ENCODE measurements around the gene RGS8.

RGS8 gene

GRCh38 chr1:182713939-182714338 lies 29.6 kb upstream of the RGS8 start:
- no peak for TF ChIP-seq CTCF (IDR thresholded peaks at IDR 0.05; ENCODE audit: low read depth, low read length)
- DNase-seq (ENCODE audit: extremely low read depth, low read depth) = no peak

- TF ChIP-seq CTCF (IDR thresholded peaks at IDR 0.05; ENCODE audit: low read depth, low read length) = no peak
- no peak for DNase-seq (ENCODE audit: extremely low read depth, low read depth)
These were observed 29.1 kb upstream of the RGS8 start for GRCh38 chr1:182713492-182713891.

- no peak for DNase-seq (ENCODE audit: extremely low read depth, low read depth)
- TF ChIP-seq CTCF (IDR thresholded peaks at IDR 0.05; ENCODE audit: low read depth, low read length) = no peak
These were observed 25.5 kb upstream of the RGS8 start for GRCh38 chr1:182709855-182710254.

- no peak for DNase-seq (ENCODE audit: extremely low read depth, low read depth)
- no peak for TF ChIP-seq CTCF (IDR thresholded peaks at IDR 0.05; ENCODE audit: low read depth, low read length)
These were observed 24.9 kb upstream of the RGS8 start for GRCh38 chr1:182709225-182709764.

- no peak for TF ChIP-seq CTCF (IDR thresholded peaks at IDR 0.05; ENCODE audit: low read depth, low read length)
- DNase-seq (ENCODE audit: extremely low read depth, low read depth) = no peak
These were observed 22.7 kb upstream of the RGS8 start for GRCh38 chr1:182707122-182707521.

GRCh38 chr1:182704677-182705076 lies 20.3 kb upstream of the RGS8 start:
- TF ChIP-seq CTCF (IDR thresholded peaks at IDR 0.05; ENCODE audit: low read depth, low read length) = no peak
- no peak for DNase-seq (ENCODE audit: extremely low read depth, low read depth)

GRCh38 chr1:182703539-182703938 lies 19.2 kb upstream of the RGS8 start:
- TF ChIP-seq CTCF (IDR thresholded peaks at IDR 0.05; ENCODE audit: low read depth, low read length) = no peak
- DNase-seq (ENCODE audit: extremely low read depth, low read depth) = no peak
